GM18951 (cell line): ENCODE results near the gene FMN1.

ENCODE experiments used
- POLR2A ChIP-seq: IDR thresholded peaks from 4 replicates; pipeline ENCODE4 v1.6.1; 2011; ENCODE audit warnings: mild to moderate bottlenecking; ENCODE audit not compliant: insufficient read length, insufficient read depth; ENCODE audit errors: extremely low read depth
- in situ Hi-C: fragments of 300-500 bp; cut with MboI; formaldehyde crosslinking; loops from one replicate; pipeline ENCODE4 v1.12.0; 2022; ENCODE audit warnings: low sequenced_read_pairs, mixed read lengths, inconsistent platforms; ENCODE audit not compliant: unreplicated experiment

Gene FMN1

DNA sequence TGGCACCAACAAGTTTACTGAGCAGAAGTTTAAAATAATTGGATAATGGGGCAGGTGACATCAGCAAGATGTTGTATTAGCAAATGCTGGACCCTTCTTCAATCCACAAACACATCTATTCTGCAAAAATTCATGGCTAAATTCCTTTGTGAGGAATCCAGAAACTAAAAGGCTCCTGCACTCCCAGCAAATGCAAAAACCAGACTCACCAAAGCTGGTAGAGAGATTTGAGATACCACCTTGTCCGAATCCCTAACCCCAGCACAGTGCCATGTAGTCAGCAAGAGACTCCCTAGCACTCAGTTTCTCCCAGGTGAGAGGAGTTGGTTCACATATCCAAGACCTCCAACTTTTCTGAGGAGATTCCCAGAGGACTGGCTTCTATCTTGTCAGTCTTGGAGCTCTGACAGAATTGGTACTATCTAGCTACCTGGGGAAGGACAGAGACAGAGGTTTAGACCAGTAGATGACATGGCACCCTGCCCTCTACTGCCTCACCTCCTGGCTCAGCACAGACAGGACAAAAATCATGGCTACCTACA, 454.9 kb downstream of the FMN1 start:
- in situ Hi-C loops, result no loop called here
- no peak for TF ChIP-seq POLR2A

DNA sequence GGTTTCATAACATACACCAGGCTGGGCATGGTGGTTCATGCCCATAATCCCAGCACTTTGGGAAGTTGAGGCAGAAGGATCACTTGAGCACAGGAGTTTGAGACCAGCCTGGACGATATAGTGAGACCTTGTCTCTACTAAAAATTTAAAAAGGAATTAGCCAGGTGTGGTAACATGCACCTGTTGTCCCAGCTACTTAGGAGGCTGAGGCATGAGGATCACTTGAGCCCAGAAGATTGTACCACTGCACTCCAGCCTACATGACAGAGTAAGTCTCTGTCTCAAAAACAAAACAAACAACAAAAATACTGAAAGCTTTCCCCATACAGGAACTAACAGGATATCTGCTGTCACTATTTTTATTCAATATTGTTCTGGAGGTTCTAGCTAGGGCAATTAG, 455.8 kb downstream of the FMN1 start:
- no peak for TF ChIP-seq POLR2A
- in situ Hi-C loops, result no loop called here

DNA sequence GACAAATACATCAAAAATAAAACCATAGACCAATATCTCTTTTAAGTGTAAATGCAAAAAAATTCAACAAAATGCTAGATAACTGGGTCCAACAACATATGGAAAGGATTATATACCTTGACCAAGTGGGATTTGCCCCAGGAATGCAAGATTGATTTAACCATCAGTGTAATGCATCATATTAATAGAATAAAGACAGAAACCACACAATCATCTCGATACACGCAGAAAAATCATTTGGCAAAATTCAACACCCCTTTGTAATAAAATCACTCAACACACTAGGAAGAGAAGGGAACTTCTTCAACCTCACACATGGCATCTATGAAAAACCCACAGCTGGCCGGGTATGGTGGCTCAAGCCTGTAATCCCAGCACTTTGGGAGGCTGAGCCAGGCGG, 457.2 kb downstream of the FMN1 start:
- in situ Hi-C loops, result no loop called here
- TF ChIP-seq POLR2A, result no peak

DNA sequence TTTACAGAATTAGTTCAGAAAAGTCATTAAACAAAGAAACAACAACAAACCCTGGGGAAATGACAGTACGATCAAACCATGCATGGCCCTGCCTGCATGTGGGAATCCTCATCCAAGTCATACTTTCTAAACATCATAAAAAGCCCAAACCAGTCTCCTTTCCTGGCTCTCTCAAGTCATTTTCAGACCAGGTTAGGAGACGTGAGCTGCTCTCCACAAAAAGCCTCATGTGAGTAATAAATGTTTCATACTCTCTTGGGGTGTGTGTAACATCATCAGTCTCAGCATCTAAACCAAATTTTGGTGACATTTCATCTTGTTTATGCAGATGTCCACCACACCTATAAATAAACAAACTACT, 457.8 kb downstream of the FMN1 start:
- TF ChIP-seq POLR2A, result no peak
- in situ Hi-C loops, result no loop called here

- no peak for TF ChIP-seq POLR2A
- in situ Hi-C loops, result no loop called here
Measured at GRCh38 chr15:32735989-32736700, 458.4 kb downstream of the FMN1 start.

DNA sequence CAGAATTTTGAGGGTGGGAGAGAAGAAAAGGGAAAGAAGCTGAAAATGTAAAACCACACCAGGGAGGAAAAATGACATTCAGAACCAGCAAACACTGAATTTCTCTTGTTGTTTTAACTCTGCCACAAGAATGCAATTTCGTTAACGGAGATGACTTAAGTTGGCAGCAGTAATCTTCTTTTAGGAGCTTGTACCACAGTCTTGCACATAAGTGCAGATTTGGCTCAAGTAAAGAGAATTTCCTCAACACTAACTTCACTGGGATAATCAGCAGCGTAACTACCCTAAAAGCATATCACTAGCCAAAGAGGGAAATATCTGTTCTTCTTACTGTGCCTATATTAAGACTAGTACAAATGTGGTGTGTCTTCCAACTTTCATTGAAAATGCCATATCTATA, 461.2 kb downstream of the FMN1 start:
- in situ Hi-C loops, result no loop called here
- TF ChIP-seq POLR2A, result no peak

GRCh38 chr15:32732574-32733157, 461.8 kb downstream of the FMN1 start:
- no peak for TF ChIP-seq POLR2A
- in situ Hi-C loops, result no loop called here

DNA sequence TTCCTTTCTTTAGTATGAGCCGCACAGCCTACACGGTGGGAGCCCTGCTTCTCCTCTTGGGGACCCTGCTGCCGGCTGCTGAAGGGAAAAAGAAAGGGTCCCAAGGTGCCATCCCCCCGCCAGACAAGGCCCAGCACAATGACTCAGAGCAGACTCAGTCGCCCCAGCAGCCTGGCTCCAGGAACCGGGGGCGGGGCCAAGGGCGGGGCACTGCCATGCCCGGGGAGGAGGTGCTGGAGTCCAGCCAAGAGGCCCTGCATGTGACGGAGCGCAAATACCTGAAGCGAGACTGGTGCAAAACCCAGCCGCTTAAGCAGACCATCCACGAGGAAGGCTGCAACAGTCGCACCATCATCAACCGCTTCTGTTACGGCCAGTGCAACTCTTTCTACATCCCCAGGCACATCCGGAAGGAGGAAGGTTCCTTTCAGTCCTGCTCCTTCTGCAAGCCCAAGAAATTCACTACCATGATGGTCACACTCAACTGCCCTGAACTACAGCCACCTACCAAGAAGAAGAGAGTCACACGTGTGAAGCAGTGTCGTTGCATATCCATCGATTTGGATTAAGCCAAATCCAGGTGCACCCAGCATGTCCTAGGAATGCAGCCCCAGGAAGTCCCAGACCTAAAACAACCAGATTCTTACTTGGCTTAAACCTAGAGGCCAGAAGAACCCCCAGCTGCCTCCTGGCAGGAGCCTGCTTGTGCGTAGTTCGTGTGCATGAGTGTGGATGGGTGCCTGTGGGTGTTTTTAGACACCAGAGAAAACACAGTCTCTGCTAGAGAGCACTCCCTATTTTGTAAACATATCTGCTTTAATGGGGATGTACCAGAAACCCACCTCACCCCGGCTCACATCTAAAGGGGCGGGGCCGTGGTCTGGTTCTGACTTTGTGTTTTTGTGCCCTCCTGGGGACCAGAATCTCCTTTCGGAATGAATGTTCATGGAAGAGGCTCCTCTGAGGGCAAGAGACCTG, 463.5 kb downstream of the FMN1 start:
- no peak for TF ChIP-seq POLR2A
- in situ Hi-C loops, result no loop called here

GRCh38 chr15:32729700-32730395, 464.7 kb downstream of the FMN1 start:
- TF ChIP-seq POLR2A, result no peak
- in situ Hi-C loops, result no loop called here

DNA sequence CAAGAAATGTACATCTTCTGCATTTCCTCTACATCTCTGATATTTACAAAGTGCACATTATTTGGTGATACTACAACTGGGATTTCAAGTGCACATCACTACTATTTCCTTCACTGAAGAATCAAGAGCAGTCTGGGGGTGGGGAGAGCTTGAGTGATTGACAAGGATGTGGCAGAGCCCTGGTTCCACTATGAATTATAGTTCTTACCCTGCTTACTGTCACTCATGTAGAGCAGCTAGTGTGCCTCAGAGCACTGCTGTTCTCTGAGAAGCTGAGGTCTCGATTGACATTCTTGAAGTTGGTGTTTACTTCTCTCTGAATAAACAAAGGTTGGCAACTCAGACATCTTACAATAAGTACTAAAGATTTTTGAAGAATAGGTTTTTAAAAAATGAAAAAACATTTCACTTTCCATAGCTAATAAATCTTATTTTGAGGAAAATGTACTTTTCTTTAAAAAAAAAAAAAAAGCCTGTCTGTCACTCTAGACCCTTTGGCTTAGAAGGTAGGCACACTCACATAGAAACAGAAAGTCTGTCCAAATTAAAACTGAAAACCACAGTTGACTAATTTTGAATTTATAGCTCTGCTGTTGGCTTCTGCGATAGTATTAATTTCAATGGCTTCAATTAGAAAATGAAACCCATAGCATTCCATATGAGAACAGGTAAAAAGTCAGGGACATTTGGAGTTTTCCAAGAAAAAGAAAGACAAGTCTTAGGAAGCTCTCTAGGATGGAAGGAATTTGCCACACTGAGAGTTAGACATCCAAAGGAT, 471.2 kb downstream of the FMN1 start:
- in situ Hi-C loops, result no loop called here
- TF ChIP-seq POLR2A, result no peak

- no peak for TF ChIP-seq POLR2A
Measured at GRCh38 chr15:32722136-32722535, 472.4 kb downstream of the FMN1 start.

GRCh38 chr15:32721596-32721995, 472.9 kb downstream of the FMN1 start:
- in situ Hi-C loops, result no loop called here
- TF ChIP-seq POLR2A, result no peak

More at GRCh38 chr15:32722136-32722535, 472.4 kb downstream of the FMN1 start:
- in situ Hi-C loops, result no loop called here
